GM12875 (cell line): ENCODE measurements around the gene PDGFA.

Source experiments
- H3K4me3 ChIP-seq: one replicate; pipeline ENCODE4 v1.5.1; 2011; ENCODE audit warnings: low read depth, low read length, control low read depth
- CTCF ChIP-seq: IDR thresholded peaks from 2 replicates; pipeline ENCODE4 v1.5.1; 2011; ENCODE audit warnings: low read depth, mild to moderate bottlenecking, control low read depth, inconsistent platforms, low read length, moderate library complexity, borderline replicate concordance; ENCODE audit not compliant: insufficient read depth

Gene PDGFA

GRCh38 chr7:462173-463103, 57.2 kb downstream of the PDGFA start:
- no peak overlapping the region for H3K4me3 ChIP-seq
- no peak for TF ChIP-seq CTCF

DNA sequence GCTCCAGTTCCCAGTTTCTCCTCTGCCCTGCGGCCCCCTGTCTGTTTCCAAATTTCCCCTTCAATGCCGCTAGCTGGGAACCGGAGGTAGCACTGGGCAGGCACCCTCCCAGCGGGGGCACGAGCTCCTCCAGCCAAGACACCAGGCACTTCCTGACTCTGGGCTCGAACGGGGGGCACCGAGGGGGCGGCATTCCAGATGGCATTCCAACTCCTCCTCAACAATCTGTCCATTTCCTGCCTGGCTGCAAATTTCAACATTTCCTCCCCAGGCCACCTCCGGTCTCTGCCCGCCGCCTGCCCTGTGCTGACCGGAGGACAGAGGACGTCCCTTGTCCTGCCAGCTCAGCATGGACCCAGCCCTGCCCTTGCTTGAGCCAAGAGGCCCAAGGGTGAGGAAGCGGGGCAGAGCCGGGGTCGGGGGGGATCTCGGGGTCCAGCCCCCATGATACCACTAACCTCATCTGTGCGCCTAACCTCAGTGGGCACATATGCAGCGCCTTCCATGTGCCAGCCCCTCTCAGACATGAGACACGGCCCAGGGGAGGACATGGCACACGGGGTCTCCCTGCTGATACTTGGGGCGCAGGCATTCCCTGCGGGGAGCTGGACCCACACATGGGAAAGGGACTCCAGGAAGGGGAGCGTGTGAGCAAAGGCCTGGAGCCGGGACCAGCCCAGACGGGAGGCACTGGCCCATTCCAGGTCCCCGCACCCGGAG, 58.0 kb downstream of the PDGFA start:
- H3K4me3 ChIP-seq: no peak overlapping the region
- TF ChIP-seq CTCF: no peak

GRCh38 chr7:461117-461452, 58.6 kb downstream of the PDGFA start:
- no peak for TF ChIP-seq CTCF
- H3K4me3 ChIP-seq: no peak overlapping the region

GRCh38 chr7:460374-461116, 59.1 kb downstream of the PDGFA start:
- no peak for TF ChIP-seq CTCF

DNA sequence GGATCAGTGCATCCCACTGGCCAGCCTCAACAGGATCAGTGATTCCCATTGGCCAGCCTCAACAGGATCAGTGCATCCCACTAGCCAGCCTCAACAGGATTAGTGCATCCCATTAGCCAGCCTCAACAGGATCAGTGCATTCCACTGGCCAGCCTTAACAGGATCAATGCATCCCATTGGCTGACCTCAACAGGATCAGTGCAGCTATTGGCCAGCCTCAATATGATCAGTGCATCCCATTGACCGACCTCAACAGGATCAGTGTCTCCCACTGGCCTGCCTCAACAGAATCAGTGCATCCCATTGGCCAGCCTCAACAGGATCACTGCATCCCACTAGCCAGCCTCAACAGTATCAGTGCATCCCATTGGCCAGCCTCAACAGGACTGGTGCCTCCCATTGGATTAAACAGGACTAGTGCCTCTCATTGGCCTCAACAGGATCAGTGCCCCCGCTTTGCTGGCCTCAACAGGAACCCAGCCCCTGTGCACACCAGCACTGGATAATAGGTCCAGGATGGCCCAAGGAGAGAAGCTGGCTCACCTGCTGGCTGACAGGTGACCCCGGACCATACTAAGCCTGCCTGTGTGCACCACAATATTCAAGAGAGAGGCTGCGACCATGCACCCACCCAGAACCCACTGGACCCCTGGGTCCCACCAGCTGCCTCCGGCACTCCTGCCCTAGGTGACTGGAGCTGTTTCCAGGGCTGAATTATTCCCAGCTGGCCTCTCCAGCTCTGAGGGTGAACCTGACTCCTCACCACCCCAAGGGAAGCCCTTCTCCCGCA, 59.9 kb downstream of the PDGFA start:
- no peak for TF ChIP-seq CTCF
- no peak overlapping the region for H3K4me3 ChIP-seq

More at GRCh38 chr7:460374-461116, 59.1 kb downstream of the PDGFA start:
- no peak overlapping the region for H3K4me3 ChIP-seq

- no peak for TF ChIP-seq CTCF
Observed at GRCh38 chr7:458511-459245, 61.0 kb downstream of the PDGFA start.

More at GRCh38 chr7:458511-459245, 61.0 kb downstream of the PDGFA start:
- H3K4me3 ChIP-seq: no peak overlapping the region
